ENCODE results near the gene JCAD.

JCAD gene

DNA sequence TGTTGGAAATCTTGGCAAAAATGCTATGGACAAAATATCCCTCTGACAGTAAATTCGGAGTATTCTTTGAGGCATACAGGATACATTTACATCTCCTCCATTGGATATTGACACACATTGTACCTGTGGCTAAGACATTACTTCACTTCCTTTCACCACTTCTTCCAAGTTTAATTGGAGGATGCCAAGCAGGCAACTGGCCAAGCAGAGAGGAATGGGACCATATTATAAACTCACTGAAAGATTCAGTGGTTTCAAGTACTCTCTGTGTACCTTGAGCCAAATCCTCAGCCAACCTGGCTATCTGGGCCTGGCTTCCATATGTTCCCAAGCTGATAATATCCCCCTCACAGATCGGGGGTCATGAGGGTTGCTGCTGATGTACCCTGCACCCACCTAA is 14.7 kb upstream of the JCAD start:
- no peaks in the 10 kb centered on the region for H3K36me3 ChIP-seq (ENCODE audit: control insufficient read depth in 5 of 5, insufficient read depth in 5 of 5, low read length in 5 of 5)
- no peak overlapping the region for H3K27ac ChIP-seq (ENCODE audit: low read depth, low read length)
- no peaks in the 10 kb centered on the region for H3K4me1 ChIP-seq (ENCODE audit: control insufficient read depth in 5 of 5, insufficient read depth in 5 of 5, low read length in 5 of 5)
- peaks cover 0 to 8% (median 0%) of the 10 kb centered on the region in 5 donors for H3K27me3 ChIP-seq (ENCODE audit: control insufficient read depth in 5 of 5, insufficient read depth in 4 of 5, low read length in 5 of 5)
- no peak overlapping the region for H3K9ac ChIP-seq (ENCODE audit: low read length in 5 of 5)
- H3K4me3 ChIP-seq (ENCODE audit: low read depth in 1 of 5, low read length in 5 of 5), result no peak overlapping the region
- H3K9me3 ChIP-seq (ENCODE audit: control insufficient read depth in 5 of 5, low read length in 5 of 5), result no peaks in the 10 kb centered on the region

- no peak overlapping the region for H3K27ac ChIP-seq (ENCODE audit: low read depth, low read length)
- no peak overlapping the region for H3K9ac ChIP-seq (ENCODE audit: low read length in 5 of 5)
- H3K9me3 ChIP-seq (ENCODE audit: control insufficient read depth in 5 of 5, low read length in 5 of 5), result no peaks in the 10 kb centered on the region
- no peaks in the 10 kb centered on the region for H3K4me1 ChIP-seq (ENCODE audit: control insufficient read depth in 5 of 5, insufficient read depth in 5 of 5, low read length in 5 of 5)
- no peak overlapping the region for H3K4me3 ChIP-seq (ENCODE audit: low read depth in 1 of 5, low read length in 5 of 5)
- no peaks in the 10 kb centered on the region for H3K36me3 ChIP-seq (ENCODE audit: control insufficient read depth in 5 of 5, insufficient read depth in 5 of 5, low read length in 5 of 5)
- peaks cover 0 to 6% (median 0%) of the 10 kb centered on the region in 5 donors for H3K27me3 ChIP-seq (ENCODE audit: control insufficient read depth in 5 of 5, insufficient read depth in 4 of 5, low read length in 5 of 5)
These were observed 14.3 kb upstream of the JCAD start for GRCh38 chr10:30073767-30074060.

- H3K36me3 ChIP-seq (ENCODE audit: control insufficient read depth in 5 of 5, insufficient read depth in 5 of 5, low read length in 5 of 5), result no peaks in the 10 kb centered on the region
- H3K9me3 ChIP-seq (ENCODE audit: control insufficient read depth in 5 of 5, low read length in 5 of 5), result no peaks in the 10 kb centered on the region
- no peaks in the 10 kb centered on the region for H3K4me1 ChIP-seq (ENCODE audit: control insufficient read depth in 5 of 5, insufficient read depth in 5 of 5, low read length in 5 of 5)
- no peak overlapping the region for H3K9ac ChIP-seq (ENCODE audit: low read length in 5 of 5)
- no peak overlapping the region for H3K27ac ChIP-seq (ENCODE audit: low read depth, low read length)
- H3K27me3 ChIP-seq (ENCODE audit: control insufficient read depth in 5 of 5, insufficient read depth in 4 of 5, low read length in 5 of 5), result peaks cover 0 to 6% (median 0%) of the 10 kb centered on the region in 5 donors
- H3K4me3 ChIP-seq (ENCODE audit: low read depth in 1 of 5, low read length in 5 of 5), result no peak overlapping the region
These were observed 13.8 kb upstream of the JCAD start for GRCh38 chr10:30073045-30073766.

GRCh38 chr10:30072068-30072467 is 12.7 kb upstream of the JCAD start:
- peaks cover 0 to 6% (median 0%) of the 10 kb centered on the region in 5 donors for H3K27me3 ChIP-seq (ENCODE audit: control insufficient read depth in 5 of 5, insufficient read depth in 4 of 5, low read length in 5 of 5)
- no peak overlapping the region for H3K4me3 ChIP-seq (ENCODE audit: low read depth in 1 of 5, low read length in 5 of 5)
- H3K4me1 ChIP-seq (ENCODE audit: control insufficient read depth in 5 of 5, insufficient read depth in 5 of 5, low read length in 5 of 5), result no peaks in the 10 kb centered on the region
- no peak overlapping the region for H3K9ac ChIP-seq (ENCODE audit: low read length in 5 of 5)
- no peak overlapping the region for H3K27ac ChIP-seq (ENCODE audit: low read depth, low read length)
- no peaks in the 10 kb centered on the region for H3K36me3 ChIP-seq (ENCODE audit: control insufficient read depth in 5 of 5, insufficient read depth in 5 of 5, low read length in 5 of 5)
- no peaks in the 10 kb centered on the region for H3K9me3 ChIP-seq (ENCODE audit: control insufficient read depth in 5 of 5, low read length in 5 of 5)

GRCh38 chr10:30070001-30070685 is 10.8 kb upstream of the JCAD start:
- peaks cover 0 to 6% (median 0%) of the 10 kb centered on the region in 5 donors for H3K27me3 ChIP-seq (ENCODE audit: control insufficient read depth in 5 of 5, insufficient read depth in 4 of 5, low read length in 5 of 5)
- no peaks in the 10 kb centered on the region for H3K9me3 ChIP-seq (ENCODE audit: control insufficient read depth in 5 of 5, low read length in 5 of 5)
- H3K36me3 ChIP-seq (ENCODE audit: control insufficient read depth in 5 of 5, insufficient read depth in 5 of 5, low read length in 5 of 5), result no peaks in the 10 kb centered on the region
- H3K27ac ChIP-seq (ENCODE audit: low read depth, low read length), result no peak overlapping the region
- no peak overlapping the region for H3K9ac ChIP-seq (ENCODE audit: low read length in 5 of 5)
- H3K4me1 ChIP-seq (ENCODE audit: control insufficient read depth in 5 of 5, insufficient read depth in 5 of 5, low read length in 5 of 5), result no peaks in the 10 kb centered on the region
- no peak overlapping the region for H3K4me3 ChIP-seq (ENCODE audit: low read depth in 1 of 5, low read length in 5 of 5)

- H3K4me3 ChIP-seq (ENCODE audit: low read depth in 1 of 5, low read length in 5 of 5), result no peak overlapping the region
- no peaks in the 10 kb centered on the region for H3K36me3 ChIP-seq (ENCODE audit: control insufficient read depth in 5 of 5, insufficient read depth in 5 of 5, low read length in 5 of 5)
- H3K9ac ChIP-seq (ENCODE audit: low read length in 5 of 5), result no peak overlapping the region
- H3K27ac ChIP-seq (ENCODE audit: low read depth, low read length), result no peak overlapping the region
- H3K9me3 ChIP-seq (ENCODE audit: control insufficient read depth in 5 of 5, low read length in 5 of 5), result no peaks in the 10 kb centered on the region
- H3K4me1 ChIP-seq (ENCODE audit: control insufficient read depth in 5 of 5, insufficient read depth in 5 of 5, low read length in 5 of 5), result peaks cover 0 to 3% (median 0%) of the 10 kb centered on the region in 5 donors
- peaks cover 0 to 2% (median 0%) of the 10 kb centered on the region in 5 donors for H3K27me3 ChIP-seq (ENCODE audit: control insufficient read depth in 5 of 5, insufficient read depth in 4 of 5, low read length in 5 of 5)
These were observed 9.3 kb upstream of the JCAD start for GRCh38 chr10:30068492-30069223.

DNA sequence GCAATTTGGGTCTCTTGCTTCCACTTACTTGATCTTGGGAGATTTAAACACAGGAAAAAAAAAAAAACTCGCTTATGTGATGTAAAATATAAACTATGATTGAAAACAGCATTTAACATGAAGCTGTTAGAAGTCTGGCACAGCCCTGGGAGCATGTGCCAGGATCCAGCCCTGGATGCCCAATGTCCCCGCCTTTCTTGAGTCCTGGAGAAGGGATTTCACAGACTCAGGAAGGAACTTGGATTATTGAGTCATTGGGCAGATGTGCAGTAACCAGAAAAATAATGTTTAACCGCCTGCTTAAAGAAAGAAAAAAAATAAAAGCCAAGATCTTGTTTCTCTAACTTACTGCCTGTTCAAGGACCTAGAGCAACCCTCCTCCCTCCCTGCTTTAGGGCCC is 3.7 kb upstream of the JCAD start:
- Histone ChIP-seq H3K4me3 (ENCODE audit: low read depth in 1 of 5, low read length in 5 of 5) (no peak overlapping the region), H3K4me1 (ENCODE audit: control insufficient read depth in 5 of 5, insufficient read depth in 5 of 5, low read length in 5 of 5) (peaks cover 3 to 41% (median 18%) of the 10 kb centered on the region in 5 donors), H3K36me3 (ENCODE audit: control insufficient read depth in 5 of 5, insufficient read depth in 5 of 5, low read length in 5 of 5) (no peaks in the 10 kb centered on the region), H3K9ac (ENCODE audit: low read length in 5 of 5) (no peak overlapping the region), H3K27me3 (ENCODE audit: control insufficient read depth in 5 of 5, insufficient read depth in 4 of 5, low read length in 5 of 5) (peaks cover 0 to 5% (median 0%) of the 10 kb centered on the region in 5 donors), H3K9me3 (ENCODE audit: control insufficient read depth in 5 of 5, low read length in 5 of 5) (no peaks in the 10 kb centered on the region), H3K27ac (ENCODE audit: low read depth, low read length) (no peak overlapping the region)

DNA sequence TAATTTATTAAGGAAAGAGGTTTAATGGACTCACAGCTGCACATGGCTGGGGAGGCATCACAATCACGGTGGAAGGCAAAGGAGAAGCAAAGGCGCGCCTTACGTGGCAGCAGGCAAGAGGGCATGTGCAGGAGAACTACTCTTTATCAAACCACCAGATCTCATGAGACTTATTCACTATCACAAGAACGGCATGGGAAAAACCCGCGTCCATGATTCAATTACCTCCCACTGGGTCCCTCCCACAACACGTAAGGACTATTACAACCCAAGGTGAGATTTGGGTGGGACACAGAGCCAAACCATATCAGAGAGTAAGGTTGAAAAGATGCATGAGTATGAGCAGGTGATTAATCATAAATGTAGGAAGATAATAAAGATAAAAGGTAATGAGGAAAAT is 3.2 kb upstream of the JCAD start:
- Histone ChIP-seq H3K9me3 (ENCODE audit: control insufficient read depth in 5 of 5, low read length in 5 of 5) (no peaks in the 10 kb centered on the region), H3K4me1 (ENCODE audit: control insufficient read depth in 5 of 5, insufficient read depth in 5 of 5, low read length in 5 of 5) (peaks cover 3 to 41% (median 18%) of the 10 kb centered on the region in 5 donors), H3K9ac (ENCODE audit: low read length in 5 of 5) (no peak overlapping the region), H3K27me3 (ENCODE audit: control insufficient read depth in 5 of 5, insufficient read depth in 4 of 5, low read length in 5 of 5) (peaks cover 0 to 5% (median 0%) of the 10 kb centered on the region in 5 donors), H3K27ac (ENCODE audit: low read depth, low read length) (no peak overlapping the region), H3K4me3 (ENCODE audit: low read depth in 1 of 5, low read length in 5 of 5) (no peak overlapping the region), H3K36me3 (ENCODE audit: control insufficient read depth in 5 of 5, insufficient read depth in 5 of 5, low read length in 5 of 5) (no peaks in the 10 kb centered on the region)

GRCh38 chr10:30062090-30062489 is 2.7 kb upstream of the JCAD start:
- Histone ChIP-seq H3K27ac (ENCODE audit: low read depth, low read length) (no peak overlapping the region), H3K4me1 (ENCODE audit: control insufficient read depth in 5 of 5, insufficient read depth in 5 of 5, low read length in 5 of 5) (peaks cover 3 to 41% (median 18%) of the 10 kb centered on the region in 5 donors), H3K9me3 (ENCODE audit: control insufficient read depth in 5 of 5, low read length in 5 of 5) (no peaks in the 10 kb centered on the region), H3K4me3 (ENCODE audit: low read depth in 1 of 5, low read length in 5 of 5) (no peak overlapping the region), H3K27me3 (ENCODE audit: control insufficient read depth in 5 of 5, insufficient read depth in 4 of 5, low read length in 5 of 5) (peaks cover 0 to 5% (median 0%) of the 10 kb centered on the region in 5 donors), H3K9ac (ENCODE audit: low read length in 5 of 5) (no peak overlapping the region), H3K36me3 (ENCODE audit: control insufficient read depth in 5 of 5, insufficient read depth in 5 of 5, low read length in 5 of 5) (no peaks in the 10 kb centered on the region)

Measured in subcutaneous abdominal adipose tissue (tissue), 5 donors.